OCI-LY1 (cell line): Measurements from ENCODE around the gene TRIM46.

Experiments used
- CTCF ChIP-seq: fragments of 200-600 bp; sonication (generic), shearing (Covaris generic); IDR thresholded peaks from 2 replicates; pipeline ENCODE4 v1.5.1; 2017; ENCODE audit warnings: mild to moderate bottlenecking, antibody characterized with exemption, low read length, moderate library complexity, mixed read lengths
- EZH2 ChIP-seq: fragments of 200-600 bp; sonication (generic), shearing (Covaris generic); IDR thresholded peaks from 2 replicates; pipeline ENCODE4 v1.8.0; 2017; ENCODE audit warnings: borderline replicate concordance, mixed run types, mild to moderate bottlenecking, antibody characterized with exemption, low read length, moderate library complexity, mixed read lengths

DNA sequence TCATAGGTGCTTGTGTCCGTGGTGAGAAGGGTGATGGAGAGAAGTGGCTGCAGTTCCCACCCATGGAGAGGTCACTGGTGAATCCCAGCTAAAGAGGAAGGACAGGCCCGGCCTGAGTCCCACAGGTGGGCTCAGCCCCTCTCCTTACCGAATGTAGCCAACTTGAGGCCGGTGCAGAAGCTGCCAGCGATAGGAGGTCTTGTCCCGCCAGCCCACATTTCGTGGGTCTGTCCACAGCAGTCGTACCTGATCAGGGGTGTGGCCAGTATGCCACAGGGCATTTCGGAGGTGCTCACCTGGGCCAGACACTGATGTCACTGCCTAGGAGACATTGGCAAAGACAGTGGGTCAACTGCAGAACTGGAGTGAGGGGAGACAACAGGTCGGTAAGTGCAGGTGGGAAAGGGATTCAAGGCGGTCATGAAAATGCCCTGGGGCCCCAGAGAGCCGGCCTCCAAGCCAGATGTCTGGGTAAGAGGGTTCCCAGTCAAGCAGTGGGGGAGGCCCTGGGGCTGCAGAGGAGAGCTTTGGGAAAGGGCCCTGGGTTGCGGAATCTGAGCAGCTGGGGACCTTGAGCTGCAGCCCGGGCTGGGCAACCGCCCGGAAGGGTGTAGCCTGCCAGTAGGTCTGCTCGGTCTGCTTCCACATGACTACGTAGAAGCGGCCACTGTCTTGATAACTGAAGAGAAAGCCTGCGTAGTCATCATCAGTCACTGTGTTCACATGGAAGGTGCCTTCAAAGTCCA is 23.4 kb downstream of the TRIM46 start:
- no peak for TF ChIP-seq CTCF
- no peak for TF ChIP-seq EZH2
